ENCODE data around the gene PLEKHG2.
A peak's percentile ranks its signal among the peaks of the same experiment; 100 is the strongest.
"Not testable (repeated sequence)": the region's sequence is repeated elsewhere in the genome, so short reads cannot be mapped to it uniquely, and the experiment has no call there.

The PLEKHG2 gene

GRCh38 chr19:39412100-39412866 is at the start of gene PLEKHG2:
TSS of gene PLEKHG2 (plus strand) at chr19:39412669. CDS start at chr19:39414087, 1,418 bp downstream.
- peak; percentile 98 for DNase-seq
- in situ Hi-C loops (cut with HindIII; ENCODE audit: low pct_ligation_motif_present, low pct_unique_long_range_greater_than_20kb, low sequenced_read_pairs) = no loop called here

DNA sequence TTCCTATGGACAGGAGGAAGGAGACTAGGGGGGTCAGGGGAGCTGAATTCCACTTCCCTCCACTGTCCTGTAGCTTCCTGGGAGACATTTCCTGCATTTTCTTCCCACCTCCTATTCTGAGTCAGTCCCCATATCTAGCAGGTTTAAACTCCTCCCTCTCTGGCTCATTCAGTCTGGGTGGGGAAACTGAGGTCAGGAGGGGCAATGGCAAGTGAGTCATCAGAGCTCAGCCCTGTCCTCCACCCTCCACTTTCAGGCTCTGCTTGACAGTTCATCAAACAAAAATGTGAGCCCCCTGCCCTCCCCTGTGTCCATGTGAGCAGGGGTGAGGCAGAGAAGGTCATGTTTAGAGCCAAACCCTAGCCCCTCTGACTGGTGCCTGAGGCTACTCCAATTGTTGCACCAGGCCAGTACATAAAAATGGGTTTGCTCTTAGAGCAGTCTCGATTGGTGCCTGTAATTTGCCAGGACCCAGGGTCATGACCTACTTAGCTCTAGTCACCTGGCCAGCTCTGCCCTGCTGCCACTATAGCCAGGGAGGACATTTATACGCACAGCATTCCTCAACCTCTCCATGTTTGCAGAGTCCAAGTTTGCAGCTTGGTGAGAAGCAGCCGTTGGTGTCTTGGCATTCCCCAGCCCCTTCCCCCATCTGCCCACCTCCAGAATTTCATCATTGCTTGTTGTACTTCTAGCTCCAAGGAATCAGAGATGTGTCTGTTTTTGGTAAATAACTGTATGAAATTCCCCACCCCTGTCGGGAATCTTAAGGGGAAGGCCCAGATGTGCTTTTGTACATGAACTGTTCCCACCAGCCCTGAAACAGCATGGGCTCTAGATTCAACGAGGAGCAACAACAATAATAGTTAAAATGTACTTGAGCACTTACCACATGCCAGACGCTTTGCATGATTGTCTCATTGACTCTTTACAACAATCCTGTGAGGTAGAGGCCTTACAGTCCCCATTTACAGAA is 49.5 kb upstream of the PLEKHG2 start:
- peak; percentile 27 for DNase-seq
- in situ Hi-C loops (cut with HindIII; ENCODE audit: low pct_ligation_motif_present, low pct_unique_long_range_greater_than_20kb, low sequenced_read_pairs) = no loop called here

- in situ Hi-C loops (cut with HindIII; ENCODE audit: low pct_ligation_motif_present, low pct_unique_long_range_greater_than_20kb, low sequenced_read_pairs) = no loop called here
- peak; percentile 26 for DNase-seq
These were observed 48.5 kb upstream of the PLEKHG2 start for GRCh38 chr19:39363901-39364457.

- no peak for DNase-seq
- in situ Hi-C loops (cut with HindIII; ENCODE audit: low pct_ligation_motif_present, low pct_unique_long_range_greater_than_20kb, low sequenced_read_pairs) = no loop called here
These were observed 46.9 kb upstream of the PLEKHG2 start for GRCh38 chr19:39365531-39365930.

DNA sequence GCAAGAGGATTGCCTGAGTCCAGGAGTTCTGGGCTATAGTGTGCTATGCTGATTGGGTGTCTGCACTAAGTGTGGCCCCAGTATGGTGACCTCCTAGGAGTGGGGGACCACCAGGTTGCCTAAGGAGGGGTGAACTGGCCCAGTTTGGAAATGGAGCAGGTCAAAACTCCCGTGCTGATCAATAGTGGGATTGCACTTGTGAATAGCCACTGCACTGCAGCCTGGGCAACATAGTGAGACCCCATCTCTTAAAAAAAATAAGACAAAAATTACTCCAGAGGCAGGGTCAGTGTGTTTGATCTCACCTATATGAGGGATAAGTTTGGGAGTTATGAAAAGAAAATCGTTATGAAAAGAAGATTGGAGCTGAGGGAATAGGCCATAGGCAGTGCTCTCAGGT is 43.3 kb upstream of the PLEKHG2 start:
- no peak for DNase-seq
- in situ Hi-C loops (cut with HindIII; ENCODE audit: low pct_ligation_motif_present, low pct_unique_long_range_greater_than_20kb, low sequenced_read_pairs) = no loop called here

DNA sequence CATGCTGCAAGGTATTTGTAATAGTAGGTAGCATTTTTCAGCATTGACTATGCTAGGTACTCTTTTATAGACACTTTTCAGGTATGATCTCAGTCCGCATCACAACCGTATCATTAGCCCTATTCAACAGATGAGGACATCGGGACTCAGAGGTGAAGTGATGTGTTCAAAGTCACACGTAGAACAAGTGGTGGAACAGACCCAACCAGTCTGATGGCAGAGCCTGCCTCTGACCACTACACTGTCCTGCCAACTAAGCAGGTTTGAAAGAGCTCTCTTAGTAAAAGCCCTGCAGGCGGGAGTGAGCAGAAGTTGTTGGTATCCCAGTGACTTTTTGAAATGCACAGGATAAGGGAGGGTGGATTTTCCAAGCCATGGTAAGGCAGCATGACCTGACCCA is 41.7 kb upstream of the PLEKHG2 start:
- in situ Hi-C loops (cut with HindIII; ENCODE audit: low pct_ligation_motif_present, low pct_unique_long_range_greater_than_20kb, low sequenced_read_pairs) = no loop called here
- no peak for DNase-seq

GRCh38 chr19:39372047-39372802 is 40.2 kb upstream of the PLEKHG2 start:
- no peak for DNase-seq
- in situ Hi-C loops (cut with HindIII; ENCODE audit: low pct_ligation_motif_present, low pct_unique_long_range_greater_than_20kb, low sequenced_read_pairs) = no loop called here

GRCh38 chr19:39372941-39373340 is 39.5 kb upstream of the PLEKHG2 start:
- in situ Hi-C loops (cut with HindIII; ENCODE audit: low pct_ligation_motif_present, low pct_unique_long_range_greater_than_20kb, low sequenced_read_pairs) = no loop called here
- DNase-seq = no peak

- DNase-seq = no peak
- in situ Hi-C loops (cut with HindIII; ENCODE audit: low pct_ligation_motif_present, low pct_unique_long_range_greater_than_20kb, low sequenced_read_pairs) = no loop called here
These were observed 36.5 kb upstream of the PLEKHG2 start for GRCh38 chr19:39375929-39376328.

- no peak for DNase-seq
- in situ Hi-C loops (cut with HindIII; ENCODE audit: low pct_ligation_motif_present, low pct_unique_long_range_greater_than_20kb, low sequenced_read_pairs) = no loop called here
These were observed 34.8 kb upstream of the PLEKHG2 start for GRCh38 chr19:39377373-39378362.

DNA sequence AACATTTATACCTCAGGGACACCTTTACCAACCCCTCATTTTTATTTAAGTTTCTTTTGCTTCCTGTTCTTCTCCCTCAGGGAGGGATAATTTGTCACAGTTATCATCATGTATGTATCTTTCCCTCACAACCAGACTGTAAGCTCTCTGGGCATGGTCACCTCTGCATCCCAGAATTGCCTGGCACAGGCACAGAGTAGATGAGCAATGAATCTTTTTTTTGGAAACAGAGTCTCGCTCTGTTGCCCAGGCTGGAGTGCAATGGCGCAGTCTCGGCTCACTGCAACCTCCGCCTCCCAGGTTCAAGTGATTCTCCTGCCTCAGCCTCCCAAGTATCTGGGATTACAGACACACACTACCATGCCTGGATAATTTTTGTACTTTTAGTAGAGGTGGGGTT is 33.1 kb upstream of the PLEKHG2 start:
- DNase-seq; in situ Hi-C loops (cut with HindIII; ENCODE audit: low pct_ligation_motif_present, low pct_unique_long_range_greater_than_20kb, low sequenced_read_pairs): not testable (repeated sequence)

GRCh38 chr19:39379865-39380396 is 32.5 kb upstream of the PLEKHG2 start:
- DNase-seq = no peak
- in situ Hi-C loops (cut with HindIII; ENCODE audit: low pct_ligation_motif_present, low pct_unique_long_range_greater_than_20kb, low sequenced_read_pairs) = no loop called here

- DNase-seq = no peak
- in situ Hi-C loops (cut with HindIII; ENCODE audit: low pct_ligation_motif_present, low pct_unique_long_range_greater_than_20kb, low sequenced_read_pairs) = no loop called here
These were observed 31.7 kb upstream of the PLEKHG2 start for GRCh38 chr19:39380521-39381502.

DNA sequence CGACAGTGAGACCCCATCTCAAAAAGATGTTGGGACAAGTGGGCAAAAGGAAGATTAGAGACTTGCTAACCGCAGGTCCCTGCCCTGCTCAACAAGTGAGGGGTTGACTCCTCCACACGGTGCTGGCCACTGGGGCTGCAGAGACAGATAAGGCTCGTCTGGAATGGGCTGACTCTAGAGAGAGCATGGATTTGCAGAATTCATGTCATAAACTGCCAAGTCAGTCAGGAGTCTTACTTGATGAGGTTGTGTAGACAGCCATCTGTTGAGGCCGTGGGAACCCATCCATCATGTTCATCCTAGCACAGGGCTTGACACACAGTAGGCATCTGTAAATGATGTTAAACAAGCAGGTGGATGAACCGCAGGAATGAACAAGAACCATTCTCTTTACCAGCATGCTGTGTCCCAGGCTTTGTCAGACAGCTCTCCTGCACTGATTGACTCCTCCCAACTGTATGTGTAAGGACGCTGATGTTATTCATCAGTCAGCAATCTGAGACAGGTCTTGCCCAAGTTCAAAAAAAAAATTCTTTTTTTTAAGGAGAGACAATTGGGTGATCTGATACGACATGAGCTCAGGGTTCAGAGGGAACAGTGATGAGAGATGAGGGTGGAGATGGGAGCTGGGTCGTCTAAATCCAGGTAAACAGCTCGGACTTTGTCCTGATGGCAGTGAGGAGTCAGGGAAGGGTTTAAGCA is 30.4 kb upstream of the PLEKHG2 start:
- no peak for DNase-seq
- in situ Hi-C loops (cut with HindIII; ENCODE audit: low pct_ligation_motif_present, low pct_unique_long_range_greater_than_20kb, low sequenced_read_pairs) = no loop called here

GRCh38 chr19:39382991-39383828 is 29.3 kb upstream of the PLEKHG2 start:
- in situ Hi-C loops (cut with HindIII; ENCODE audit: low pct_ligation_motif_present, low pct_unique_long_range_greater_than_20kb, low sequenced_read_pairs) = no loop called here

More at GRCh38 chr19:39382991-39383828, 29.3 kb upstream of the PLEKHG2 start:
- no peak for DNase-seq

Measured in ACHN (cell line).